ENCODE measurements around the gene PDE6D.

- TF ChIP-seq ATF7 (IDR thresholded peaks at IDR 0.05) = no peak
- no peak for TF ChIP-seq ATF7 (CRISPR knock-in tag; IDR thresholded peaks at IDR 0.05)
- TF ChIP-seq CREB1 (IDR thresholded peaks at IDR 0.05) = no peak
- no peak for TF ChIP-seq CREB1 (CRISPR knock-in tag; IDR thresholded peaks at IDR 0.05)
- TF ChIP-seq CTCF (CRISPR knock-in tag; IDR thresholded peaks at IDR 0.05) = no peak
- TF ChIP-seq ATF1 (CRISPR knock-in tag; IDR thresholded peaks at IDR 0.05) = no peak
- TF ChIP-seq NR2C2 (CRISPR knock-in tag; IDR thresholded peaks at IDR 0.05; ENCODE audit: borderline replicate concordance) = no peak
- no peak for TF ChIP-seq NFYB (CRISPR knock-in tag; IDR thresholded peaks at IDR 0.05)
- TF ChIP-seq POLR2A (IDR thresholded peaks at IDR 0.05; ENCODE audit: insufficient read depth in 1 of 2, low read depth in 2 of 2, low read length in 2 of 2) = no peak
Measured at GRCh38 chr2:231727621-231728020, 53.5 kb downstream of the PDE6D start.
